ENCODE results near the gene ZFR. TPM values are rescaled to one million over a fixed set of nuclear protein-coding genes. Genes with fewer than 3 reads are reported as not detected.

The ZFR gene
- total RNA-seq, 1 donor from 2014 or later: 80.8 TPM

- Histone ChIP-seq H3K4me3 (no peak overlapping the region), H3K36me3 (no peaks in the 10 kb centered on the region), H3K9me3 (no peaks in the 10 kb centered on the region), H3K27me3 (no peaks in the 10 kb centered on the region), H3K27ac (no peak overlapping the region), H3K4me1 (peaks cover 33% of the 10 kb centered on the region)
- intact Hi-C loops (cut with DNase I): no loop called here
- DNase-seq (ENCODE audit: extremely low spot score in 2 of 2): no peak
- TF ChIP-seq POLR2AphosphoS5 (IDR thresholded peaks at IDR 0.05; ENCODE audit: insufficient read depth in 1 of 2, low read depth in 1 of 2) (no peak), CTCF (IDR thresholded peaks at IDR 0.05) (no peak), POLR2A (IDR thresholded peaks at IDR 0.05) (no peak)
Measured at GRCh38 chr5:32445831-32446614, 1.5 kb upstream of the ZFR start.

GRCh38 chr5:32445287-32445758 is 783 bp upstream of the ZFR start:
- Histone ChIP-seq H3K4me1 (peaks cover 40% of the 10 kb centered on the region), H3K27me3 (no peaks in the 10 kb centered on the region), H3K4me3 (peak overlapping the region; percentile 90 to 98), H3K9me3 (no peaks in the 10 kb centered on the region), H3K36me3 (no peaks in the 10 kb centered on the region), H3K27ac (no peak overlapping the region)
- intact Hi-C loops (cut with DNase I): no loop called here
- no peak for DNase-seq (ENCODE audit: extremely low spot score in 2 of 2)
- no peak for TF ChIP-seq POLR2AphosphoS5 (IDR thresholded peaks at IDR 0.05; ENCODE audit: insufficient read depth in 1 of 2, low read depth in 1 of 2)
- no peak for TF ChIP-seq CTCF (IDR thresholded peaks at IDR 0.05)
- TF ChIP-seq POLR2A (IDR thresholded peaks at IDR 0.05): no peak

- Histone ChIP-seq H3K4me1 (peaks cover 56% of the 10 kb centered on the region), H3K4me3 (peak overlapping the region; percentile 90 to 98), H3K27me3 (no peaks in the 10 kb centered on the region), H3K9me3 (no peaks in the 10 kb centered on the region), H3K36me3 (no peaks in the 10 kb centered on the region), H3K27ac (peak overlapping the region; percentile 96)
- intact Hi-C loops (cut with DNase I): loop anchor here (5.0 kb wide), 1 partner anchor 144 kb away; the partner anchor contains the start of gene SUB1
- DNase-seq (ENCODE audit: extremely low spot score in 2 of 2): no peak
- peak in 1 of 2 donors; percentile 24 for TF ChIP-seq POLR2AphosphoS5 (IDR thresholded peaks at IDR 0.05; ENCODE audit: insufficient read depth in 1 of 2, low read depth in 1 of 2)
- no peak for TF ChIP-seq POLR2A (IDR thresholded peaks at IDR 0.05)
Measured at GRCh38 chr5:32443541-32444430, 754 bp downstream of the ZFR start.

- Histone ChIP-seq H3K36me3 (no peaks in the 10 kb centered on the region), H3K4me1 (peaks cover 62% of the 10 kb centered on the region), H3K27me3 (no peaks in the 10 kb centered on the region), H3K9me3 (no peaks in the 10 kb centered on the region), H3K4me3 (peak overlapping the region; percentile 90 to 98), H3K27ac (peak overlapping the region; percentile 96)
- no peak for DNase-seq (ENCODE audit: extremely low spot score in 2 of 2)
- intact Hi-C loops (cut with DNase I): loop anchor here (5.0 kb wide), 1 partner anchor 144 kb away; the partner anchor contains the start of gene SUB1
- TF ChIP-seq CTCF (IDR thresholded peaks at IDR 0.05) (no peak), POLR2AphosphoS5 (IDR thresholded peaks at IDR 0.05; ENCODE audit: insufficient read depth in 1 of 2, low read depth in 1 of 2) (no peak), POLR2A (IDR thresholded peaks at IDR 0.05) (no peak)
Measured at GRCh38 chr5:32443145-32443540, 1.4 kb downstream of the ZFR start.

- peak overlapping the region; percentile 28 for H3K27ac ChIP-seq
- intact Hi-C loops (cut with DNase I): no loop called here
Measured at GRCh38 chr5:32439086-32439642, 5.4 kb downstream of the ZFR start.

More at GRCh38 chr5:32439086-32439642, 5.4 kb downstream of the ZFR start:
- DNase-seq (ENCODE audit: extremely low spot score in 2 of 2): no peak
- TF ChIP-seq CTCF (IDR thresholded peaks at IDR 0.05) (no peak), POLR2AphosphoS5 (IDR thresholded peaks at IDR 0.05; ENCODE audit: insufficient read depth in 1 of 2, low read depth in 1 of 2) (no peak), POLR2A (IDR thresholded peaks at IDR 0.05) (no peak)
- no peaks in the 10 kb centered on the region for H3K9me3 ChIP-seq
- no peaks in the 10 kb centered on the region for H3K36me3 ChIP-seq
- no peaks in the 10 kb centered on the region for H3K27me3 ChIP-seq
- H3K4me1 ChIP-seq: peaks cover 88% of the 10 kb centered on the region
- H3K4me3 ChIP-seq: no peak overlapping the region
